NCI-H1105 treated with DMSO at 0.1 percent for 48 hours (cell line): ENCODE results near the gene C2CD3.
"Not testable (repeated sequence)": the region's sequence is repeated elsewhere in the genome, so short reads cannot be mapped to it uniquely, and the experiment has no call there.

ENCODE experiments used
- DNase-seq: peaks from one replicate; lab custom pipeline; 2025; lab: John Stamatoyannopoulos, UW

Gene C2CD3

DNA sequence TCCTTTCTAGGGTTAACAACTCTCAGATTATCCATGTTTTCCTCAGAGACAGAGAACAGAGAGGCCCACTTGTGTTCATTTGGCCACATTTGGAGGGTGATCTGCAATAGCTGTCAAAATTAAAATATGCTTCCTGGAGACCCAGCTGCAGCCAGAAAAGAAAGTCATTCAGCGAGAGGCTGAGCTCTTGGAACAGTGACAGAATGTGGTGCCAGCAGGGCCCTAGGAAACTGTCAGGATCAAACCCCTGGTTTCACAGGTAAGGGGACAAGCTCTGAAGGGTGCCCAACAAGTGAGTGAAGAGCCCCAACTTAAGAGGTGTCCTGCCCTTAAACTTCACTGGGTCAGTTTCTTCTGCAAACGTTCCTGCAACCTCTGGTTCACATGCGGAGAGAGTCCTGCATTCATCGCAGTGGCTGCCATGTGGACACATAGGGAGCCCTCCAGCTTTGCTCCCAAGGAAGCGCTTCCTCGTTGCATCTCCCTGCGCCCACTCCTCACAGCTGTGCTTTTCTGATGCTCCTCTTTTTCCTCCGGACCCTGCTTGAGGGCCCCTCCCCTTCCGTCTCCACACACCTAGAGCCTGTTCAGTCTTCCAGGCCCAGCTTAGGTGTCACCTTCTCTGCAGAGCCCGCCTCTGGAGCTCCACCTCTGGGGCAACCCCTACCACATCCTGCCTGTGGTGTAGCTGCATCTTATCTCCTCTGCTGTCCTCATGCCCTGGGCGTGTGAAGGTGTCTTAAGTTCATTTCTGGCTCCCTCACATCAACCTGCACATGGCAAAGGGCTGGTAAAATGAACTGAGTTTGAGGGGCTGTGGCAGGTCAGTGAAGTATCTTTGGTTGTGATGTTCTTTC is 165.8 kb downstream of the C2CD3 start:
- DNase-seq = no peak

DNA sequence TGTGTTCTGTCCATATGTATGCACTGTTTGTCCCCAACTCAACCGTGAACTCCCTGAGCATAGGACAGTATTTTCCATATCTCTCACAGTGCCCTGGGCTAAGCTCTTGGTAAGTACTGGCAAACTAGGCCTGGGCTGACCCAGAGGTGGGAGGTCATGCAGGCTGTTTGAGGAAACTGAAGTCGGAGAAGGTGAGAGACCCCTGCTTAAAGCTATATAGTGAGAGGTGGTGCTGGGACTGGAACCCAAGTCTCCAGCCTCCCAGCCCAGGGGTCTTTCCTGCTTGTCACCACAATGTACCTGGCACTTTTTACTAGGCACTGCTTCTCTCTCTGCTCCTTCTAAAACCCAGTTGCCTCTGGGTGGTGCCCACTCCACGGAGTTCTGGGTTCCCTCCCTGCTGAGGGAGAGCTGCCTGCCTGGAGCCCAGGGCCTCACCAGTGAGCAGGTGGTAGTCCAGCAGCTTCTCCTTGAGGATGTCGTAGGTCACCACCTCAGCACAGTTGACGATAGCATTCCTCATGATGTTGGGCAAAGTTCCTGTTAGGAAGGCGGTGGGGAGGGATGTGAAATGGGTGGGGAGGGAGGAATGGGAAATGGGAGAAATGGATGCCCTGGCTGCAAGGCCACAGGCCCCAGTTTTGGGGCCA is 166.6 kb downstream of the C2CD3 start:
- no peak for DNase-seq

DNA sequence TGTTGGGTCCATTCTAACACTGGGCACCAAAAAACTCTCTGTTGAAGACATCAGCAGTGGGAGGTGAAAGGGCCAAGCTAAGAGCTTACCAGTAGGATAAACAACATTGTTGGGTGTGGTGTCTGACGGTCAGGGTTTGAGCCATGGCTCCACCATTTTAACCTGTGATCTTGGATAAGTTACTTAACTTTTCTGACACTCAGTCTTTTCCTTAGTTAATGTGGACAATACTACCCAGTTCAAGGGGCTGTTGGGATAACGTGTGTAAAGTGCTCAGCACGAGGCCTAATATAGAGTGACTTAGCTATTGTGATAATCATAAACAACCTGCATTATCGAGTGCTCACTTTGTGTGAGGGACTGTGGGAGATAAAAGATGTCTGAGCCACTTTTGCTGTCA is 168.0 kb downstream of the C2CD3 start:
- no peak for DNase-seq

DNA sequence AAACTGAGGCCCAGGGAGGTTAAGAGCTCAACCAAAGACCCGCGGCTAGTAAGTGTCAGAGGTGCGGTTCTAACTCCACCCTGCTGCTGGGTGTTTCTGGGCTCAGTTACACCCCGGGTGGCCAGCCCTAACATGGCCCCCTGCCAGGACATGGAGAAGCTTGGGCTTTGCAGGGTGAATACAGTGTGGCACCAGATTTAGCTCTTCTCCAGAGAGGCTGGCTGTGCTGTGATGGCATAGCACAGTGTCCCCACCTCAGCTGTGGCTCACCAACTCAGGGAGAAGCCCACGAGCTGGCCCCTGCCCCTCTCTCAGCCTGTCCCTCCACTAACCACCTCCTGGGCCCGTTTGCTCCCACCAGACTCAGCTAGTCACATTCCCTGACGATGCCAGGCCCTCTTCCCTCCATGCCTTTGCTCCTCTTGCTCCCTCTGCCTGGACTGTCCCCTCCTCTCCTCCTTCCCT is 168.9 kb downstream of the C2CD3 start:
- DNase-seq = no peak

DNA sequence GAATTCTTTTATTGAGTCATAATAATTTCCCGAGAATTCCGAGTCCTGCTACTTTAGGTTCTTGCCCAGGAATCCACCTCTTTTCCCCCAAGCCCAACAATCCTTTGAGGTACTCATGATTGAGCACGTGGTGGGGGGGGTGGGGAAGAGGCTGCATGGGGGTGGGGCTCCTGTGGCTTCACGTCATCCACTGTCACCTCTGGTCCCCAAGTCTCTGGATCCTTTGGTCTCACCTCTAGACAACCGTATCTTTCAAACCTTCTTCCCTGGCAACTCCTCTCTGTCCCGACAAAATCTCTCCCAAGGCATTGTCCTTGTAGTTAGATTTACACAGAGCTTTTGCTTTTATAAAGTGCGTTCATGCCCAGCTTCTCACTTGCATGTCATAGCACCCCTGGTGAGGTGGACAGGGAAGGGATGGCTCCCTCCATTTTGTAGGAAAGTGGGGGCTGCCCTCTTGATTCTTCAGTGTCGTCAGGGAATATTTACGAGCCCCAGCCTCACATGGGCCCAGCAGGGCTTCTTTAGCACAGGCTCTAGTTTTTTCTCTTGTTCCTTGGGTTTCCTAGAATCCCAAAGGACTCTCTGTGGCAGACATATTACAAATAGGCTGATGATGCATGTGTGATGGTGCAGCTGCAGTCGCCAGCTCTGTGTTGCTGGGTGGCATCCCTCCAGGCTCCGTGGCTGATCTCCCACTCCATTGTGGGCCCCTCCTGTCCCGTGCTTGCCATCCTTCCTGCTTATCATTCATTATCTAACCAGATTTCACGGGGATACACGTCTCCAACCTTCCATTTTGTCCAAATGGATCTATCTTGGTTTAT is 170.3 kb downstream of the C2CD3 start:
- DNase-seq = no peak

DNA sequence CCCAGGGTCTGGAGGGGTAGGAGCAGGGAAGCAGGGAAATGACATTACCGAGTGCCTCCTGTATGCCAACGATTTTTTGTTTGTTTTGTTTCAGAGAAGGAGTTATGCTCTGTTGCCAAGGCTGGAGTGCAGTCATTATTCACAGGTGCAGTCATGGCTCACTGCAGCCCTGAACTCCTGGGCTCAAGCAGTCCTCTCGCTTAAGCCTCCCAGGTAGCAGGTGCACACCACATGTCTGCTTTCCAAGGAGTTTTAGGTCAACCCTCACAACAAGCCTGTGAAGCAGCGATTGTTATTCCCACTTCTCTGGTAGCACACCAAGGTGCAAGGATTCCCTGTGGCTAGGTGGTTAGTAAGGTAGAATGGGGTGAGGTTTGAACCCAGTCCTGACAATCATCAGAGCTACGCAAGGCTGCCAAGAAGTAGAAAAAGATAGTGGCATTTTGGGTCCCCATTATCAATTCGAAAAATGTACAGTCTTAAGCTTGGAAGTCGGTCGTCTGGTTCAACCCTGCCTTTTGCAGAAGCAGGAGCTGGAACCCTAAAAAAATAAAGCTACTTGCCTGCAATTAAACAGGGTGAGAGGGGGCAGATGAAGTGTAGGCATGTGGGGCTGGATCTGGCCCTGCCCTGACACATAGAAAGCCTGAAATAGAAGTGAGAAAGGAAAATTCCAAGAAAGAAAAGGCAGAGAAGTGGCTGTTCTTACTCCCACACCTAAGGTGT is 171.1 kb downstream of the C2CD3 start:
- DNase-seq = no peak

DNA sequence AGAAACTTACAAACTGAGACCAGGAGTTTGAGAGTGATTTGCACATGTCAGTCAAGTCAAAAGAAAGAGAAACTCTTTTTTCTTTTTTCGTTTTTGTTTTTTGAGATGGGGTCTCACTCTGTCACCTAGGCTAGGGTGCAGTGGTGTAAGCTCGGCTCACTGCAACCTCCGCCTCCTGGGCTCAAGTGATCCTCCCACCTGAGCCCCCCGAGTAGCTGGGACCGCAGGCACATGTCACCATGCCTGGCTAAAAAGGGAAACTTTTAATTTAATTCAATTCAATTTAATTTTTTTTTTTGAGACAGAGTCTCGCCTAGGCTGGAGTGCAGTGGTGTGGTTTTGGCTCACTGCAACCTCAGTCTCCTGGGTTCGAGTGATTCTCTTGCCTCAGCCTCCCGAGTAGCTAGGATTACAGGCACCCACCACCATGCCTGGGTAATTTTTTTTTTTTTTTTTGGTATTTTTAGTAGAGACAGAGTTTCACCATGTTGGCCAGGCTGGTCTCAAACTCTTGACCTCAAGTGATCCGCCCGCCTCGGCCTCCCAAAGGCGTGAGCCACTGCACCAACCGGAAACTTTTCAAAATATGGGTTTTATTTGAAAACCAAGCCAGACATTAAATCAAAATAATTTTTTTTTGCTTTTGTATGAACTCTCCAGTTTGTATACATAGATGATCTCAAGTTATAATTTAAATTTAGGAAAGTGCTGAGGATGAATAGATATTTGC is 171.8 kb downstream of the C2CD3 start:
- no peak for DNase-seq

DNA sequence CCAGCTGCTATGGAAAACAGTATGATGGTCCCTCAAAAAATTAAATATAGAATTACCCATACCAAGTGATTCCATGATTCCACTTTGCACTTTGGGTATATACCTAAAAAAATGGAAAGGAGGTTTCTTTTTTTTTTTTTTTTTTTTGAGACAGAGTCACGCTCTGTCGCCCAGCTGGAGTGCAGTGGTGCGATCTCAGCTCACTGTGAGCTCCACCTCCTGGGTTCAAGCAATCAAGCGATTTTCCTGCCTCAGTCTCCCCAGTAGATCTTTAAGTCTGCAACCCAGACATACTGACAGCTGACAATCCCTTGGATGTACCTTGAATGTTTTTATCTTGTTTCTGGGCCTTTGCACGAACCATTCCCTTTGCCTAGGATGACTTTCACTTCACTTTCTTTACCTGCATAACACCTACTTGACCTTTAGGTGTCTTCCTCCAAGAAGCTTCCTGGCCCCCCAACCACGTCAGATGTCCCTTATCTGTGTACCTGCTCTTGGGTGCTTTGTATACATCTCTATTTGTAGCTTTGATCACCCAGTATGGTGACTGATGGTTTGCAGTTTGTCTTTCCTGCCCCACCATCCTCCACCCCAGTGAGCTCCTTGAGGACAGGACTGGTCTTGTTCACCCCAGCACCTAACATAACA is 173.6 kb downstream of the C2CD3 start:
- DNase-seq = no peak

DNA sequence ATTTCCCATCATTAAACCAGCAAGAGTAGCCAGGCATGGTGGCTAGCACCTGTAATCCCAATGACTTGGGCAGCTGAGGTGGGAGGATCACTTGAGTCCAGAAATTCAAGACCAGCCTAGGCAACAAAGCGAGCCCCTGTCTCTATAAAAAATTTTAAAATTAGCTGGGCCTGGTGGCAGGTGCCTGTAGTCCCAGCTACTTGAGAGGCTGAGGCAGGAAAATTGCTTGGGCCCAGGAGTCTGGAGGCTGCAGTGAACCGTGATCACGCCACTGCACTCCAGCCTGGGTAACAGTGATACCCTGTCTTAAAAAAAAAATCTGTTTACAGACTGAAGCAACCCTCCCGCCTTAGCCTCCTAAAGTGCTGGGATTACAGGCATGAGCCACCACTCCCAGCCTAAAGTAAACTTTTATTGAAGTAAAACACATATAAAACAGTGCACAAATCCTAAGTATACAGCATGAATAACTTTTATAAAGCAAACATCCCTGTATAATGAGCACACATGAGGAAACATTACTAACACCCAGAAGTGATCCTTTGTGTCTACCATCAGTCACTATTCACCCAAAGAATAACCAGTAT is 174.5 kb downstream of the C2CD3 start:
- no peak for DNase-seq

DNA sequence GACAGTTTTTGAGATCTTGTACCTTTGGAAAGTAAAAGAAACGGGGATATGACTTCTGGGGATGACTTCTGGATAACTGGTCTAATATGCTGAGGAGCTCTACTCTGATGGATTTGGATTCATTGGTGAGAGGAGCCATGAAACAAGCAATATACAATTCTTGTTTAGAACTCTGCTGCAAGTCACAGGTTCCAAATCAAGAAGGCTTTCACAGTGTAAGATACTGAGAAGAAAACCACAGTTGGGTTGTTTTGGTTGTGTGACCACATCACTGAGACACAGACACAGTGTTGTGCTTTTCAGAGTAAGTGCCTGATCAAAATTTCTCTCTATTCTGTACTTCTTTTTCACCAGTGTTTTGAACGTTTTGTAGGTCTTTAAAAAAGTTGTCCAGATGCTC is 175.1 kb downstream of the C2CD3 start:
- no peak for DNase-seq

DNA sequence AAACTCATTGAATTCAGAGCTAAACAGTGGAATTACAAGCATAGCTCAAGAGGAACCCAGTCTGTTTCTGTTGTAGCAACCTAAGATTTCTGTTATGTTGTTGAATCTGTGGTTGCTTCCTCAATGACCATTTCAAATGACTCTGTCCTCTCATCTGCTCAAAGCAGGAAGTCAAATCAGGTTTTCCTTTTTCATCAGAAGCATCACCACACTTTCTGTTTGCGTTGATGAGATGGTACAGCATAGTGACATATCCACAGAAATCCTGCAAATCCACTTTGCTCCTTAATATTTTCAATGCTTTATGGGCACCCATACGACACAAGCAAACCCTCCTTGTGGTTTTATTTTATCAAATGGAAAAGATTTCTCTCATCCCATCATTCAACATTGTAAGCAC is 175.6 kb downstream of the C2CD3 start:
- DNase-seq = no peak

DNA sequence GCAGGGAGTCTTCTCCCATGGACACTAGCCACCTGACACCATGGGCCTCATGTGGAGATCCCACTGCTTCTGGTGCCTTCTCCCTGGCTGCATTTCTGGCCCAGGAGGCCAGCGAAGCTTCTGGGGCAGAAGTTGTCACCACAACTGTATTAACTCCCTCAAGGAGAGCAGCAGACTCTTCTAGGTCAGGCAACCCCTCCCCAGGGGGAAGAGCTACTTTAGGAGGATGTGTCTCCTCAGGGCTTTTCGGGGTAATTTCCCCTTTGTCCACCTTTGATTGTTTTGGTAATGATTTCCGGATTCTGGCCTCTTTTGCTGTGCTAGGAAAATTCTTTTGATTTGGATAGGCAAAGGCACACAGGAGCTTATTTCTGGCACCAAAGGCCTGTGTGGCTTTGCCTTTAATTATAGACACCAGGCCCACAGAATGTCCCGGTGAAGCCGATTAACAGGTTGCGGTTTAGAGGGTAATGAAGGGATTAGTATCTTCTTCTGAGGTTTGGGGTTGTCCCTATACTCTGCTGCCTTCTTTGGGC is 179.3 kb downstream of the C2CD3 start:
- no peak for DNase-seq

DNA sequence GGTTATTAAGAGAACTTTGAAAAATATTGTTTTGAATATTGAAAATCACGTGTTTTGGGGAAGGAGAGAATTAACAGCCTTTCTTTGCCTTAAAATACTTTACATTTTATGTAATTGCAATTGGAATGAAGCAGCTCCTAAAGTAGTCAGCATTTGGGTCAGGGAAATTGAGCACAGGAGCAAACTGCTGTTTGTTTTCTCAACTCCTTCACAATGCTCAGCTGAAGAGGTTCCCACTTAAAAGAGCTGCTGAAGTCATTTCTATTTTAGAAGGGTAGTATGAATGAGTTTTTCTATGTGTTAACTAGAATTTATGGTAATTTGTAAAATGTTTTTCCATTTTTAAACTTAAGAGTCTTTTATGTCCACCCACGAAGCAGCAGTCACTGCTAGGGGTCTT is 180.1 kb downstream of the C2CD3 start:
- no peak for DNase-seq

DNA sequence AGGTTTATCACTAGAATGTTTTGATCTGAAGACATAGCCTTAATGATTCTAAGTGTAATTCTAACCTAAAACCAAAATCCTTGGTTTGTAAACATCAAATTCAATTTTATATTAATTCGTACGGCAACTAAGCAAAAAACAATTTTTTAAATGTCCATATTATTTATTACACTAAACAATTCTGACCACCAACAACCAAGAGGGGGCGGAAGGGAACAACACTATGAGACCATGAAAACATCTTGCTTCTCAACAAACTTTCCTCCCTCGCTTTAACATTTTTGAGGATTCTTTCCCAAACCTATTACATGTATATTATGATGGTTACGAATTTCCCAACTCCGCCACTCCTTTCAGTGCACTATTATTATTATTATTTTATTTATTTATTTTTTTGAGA is 181.6 kb downstream of the C2CD3 start:
- DNase-seq = no peak

DNA sequence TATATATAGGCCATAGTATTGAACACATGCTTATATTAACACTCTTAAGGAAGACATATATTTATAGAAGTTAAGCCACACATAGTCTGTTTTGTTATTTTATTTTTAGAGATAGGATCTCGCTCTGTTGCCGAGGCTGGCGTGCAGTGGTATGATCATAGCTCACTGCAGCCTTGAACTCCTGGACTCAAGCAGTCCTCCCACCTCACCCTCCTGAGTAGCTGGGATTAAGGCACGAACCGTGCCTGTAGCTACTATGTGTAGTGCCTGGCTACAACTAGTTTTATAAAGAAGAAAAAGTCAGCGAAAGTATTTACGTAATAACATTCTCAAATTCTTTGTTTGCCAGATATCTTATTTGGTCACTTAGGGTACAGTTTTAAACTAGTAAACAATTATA is 182.6 kb downstream of the C2CD3 start:
- DNase-seq = no peak

DNA sequence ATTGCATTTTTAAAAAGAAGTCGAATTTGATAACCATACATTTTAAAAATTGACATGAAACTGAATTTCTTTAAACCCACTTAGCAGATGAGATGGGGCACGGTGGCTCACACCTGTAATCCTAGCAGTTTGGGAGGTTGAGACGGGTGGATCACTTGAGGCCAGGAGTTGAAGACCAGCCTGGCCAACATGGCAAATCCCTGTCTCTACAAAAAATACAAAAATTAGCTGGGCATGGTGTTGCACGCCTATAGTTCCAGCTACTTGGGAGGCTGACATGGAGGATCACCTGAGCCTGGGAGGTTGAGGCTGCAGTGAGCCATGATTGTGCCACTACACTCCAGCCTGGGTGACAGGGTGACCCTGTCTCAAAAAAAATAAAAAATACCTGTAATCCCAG is 185.1 kb downstream of the C2CD3 start:
- DNase-seq = not testable (repeated sequence)

DNA sequence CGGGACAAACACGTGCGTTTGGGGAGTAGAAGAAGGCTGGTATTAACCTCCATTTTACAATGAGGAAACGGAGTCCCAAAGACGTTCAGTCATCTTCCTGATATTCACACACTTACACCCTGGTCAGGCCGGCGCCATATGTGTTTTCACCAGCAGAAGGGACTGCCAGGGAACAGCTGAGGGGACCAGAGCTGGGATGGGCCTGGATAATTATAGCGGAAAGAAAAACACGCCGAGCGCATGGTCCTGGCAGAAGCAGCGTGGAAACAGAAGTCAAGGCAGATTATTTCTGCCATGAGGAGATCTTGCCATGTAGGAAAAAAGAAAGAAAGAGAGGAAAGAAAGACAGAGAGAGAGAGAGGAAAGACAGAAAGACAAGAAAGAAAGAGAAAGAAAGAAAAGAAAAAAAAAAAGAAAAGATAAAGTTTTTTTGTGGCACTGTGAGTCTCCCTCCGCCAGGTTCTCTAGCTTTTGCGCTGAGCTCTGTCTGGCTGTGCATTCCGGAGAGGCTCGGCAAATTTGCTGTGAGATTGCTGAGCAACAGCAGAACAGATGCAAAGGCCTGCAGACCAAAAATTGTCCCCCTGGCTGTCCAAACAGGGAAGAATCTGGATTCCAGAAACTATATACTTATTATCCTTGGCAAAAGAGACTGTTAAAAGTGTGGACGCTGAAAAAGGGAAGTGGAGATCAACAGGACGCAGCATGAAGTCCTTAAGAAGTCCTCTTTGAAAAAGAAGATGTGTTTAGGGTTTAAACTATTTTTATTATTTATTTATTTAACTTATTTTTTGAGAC is 186.9 kb downstream of the C2CD3 start:
- peak; percentile 47 for DNase-seq

DNA sequence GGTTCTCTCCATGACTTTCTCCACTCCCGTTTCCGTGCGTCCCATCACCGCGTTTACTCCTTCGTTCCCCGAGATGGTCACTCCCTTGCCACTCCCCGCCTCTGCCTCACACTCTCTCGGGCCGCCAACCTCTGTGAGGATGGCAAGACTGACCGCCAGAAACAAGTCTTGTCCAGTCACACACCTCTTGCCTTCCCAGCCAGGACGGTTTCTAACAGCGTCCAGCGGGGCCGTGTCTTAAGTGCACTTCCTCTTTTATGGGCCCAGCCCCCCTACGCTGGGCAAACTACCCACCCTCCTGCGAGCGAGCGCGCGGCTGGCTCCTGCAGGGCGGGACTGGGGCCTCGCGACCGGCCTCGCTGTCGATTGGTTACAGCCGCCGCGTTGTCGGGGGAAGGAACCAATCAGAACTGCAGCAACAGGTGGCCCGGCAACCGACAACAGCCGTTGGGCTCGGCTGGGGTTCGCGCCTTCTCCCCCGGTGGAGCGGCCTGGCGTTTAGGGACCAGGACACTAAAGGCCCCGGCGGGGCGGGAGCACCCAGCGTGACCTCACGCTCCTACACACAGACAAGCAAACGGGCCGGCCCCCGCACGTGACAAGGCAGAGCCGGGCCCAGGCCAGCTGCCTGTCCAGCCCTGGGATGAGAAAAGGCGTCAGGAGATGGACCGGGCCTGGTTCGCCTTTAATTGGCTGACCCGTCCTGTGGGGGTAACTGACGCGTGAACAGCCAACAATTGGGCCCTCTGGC is 187.6 kb downstream of the C2CD3 start:
- DNase-seq = peak; percentile 97

DNA sequence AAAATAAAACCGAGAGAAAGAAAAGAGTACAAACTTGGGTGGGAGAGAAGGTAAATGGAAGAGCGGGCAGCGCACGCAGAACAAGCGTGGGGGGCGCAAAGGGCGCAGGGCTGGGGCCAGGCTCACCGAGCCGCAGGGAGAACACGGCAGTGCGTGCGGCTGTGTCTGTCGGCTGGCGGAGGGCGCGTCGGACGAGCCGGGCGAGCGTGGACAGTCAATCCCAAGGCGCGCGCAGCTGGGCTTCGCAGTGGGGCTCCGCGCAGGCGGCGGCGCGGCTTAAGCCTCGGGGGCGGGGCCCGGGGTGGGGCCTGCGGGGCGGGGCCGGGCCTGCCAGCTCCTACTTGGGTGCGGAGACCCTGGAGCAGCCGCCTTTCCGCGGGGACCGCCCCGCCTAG is 188.2 kb downstream of the C2CD3 start, which contains the start of gene UCP2:
UCP2 (minus strand) TSS at position 249 of the 395 bp plus-strand sequence. CDS start 4,465 bp downstream, outside the sequence.
- DNase-seq = peak; percentile 87
